ENCODE results near the gene TRMT11. TPM values are rescaled to one million over a fixed set of nuclear protein-coding genes. Genes with fewer than 3 reads are reported as not detected.

Gene TRMT11
- total and polyA plus RNA-seq, 9 of the 15 experiments (the other 6 are each of a cell fraction or from before 2014, with no cell fraction given): 38.8 to 88.0 (median 59.8) TPM

GRCh38 chr6:125979101-125979500, 7.2 kb upstream of the TRMT11 start:
- no peaks in the 10 kb centered on the region for H3K27me3 ChIP-seq (ENCODE audit: control insufficient read depth in 2 of 2, insufficient read depth in 2 of 2, low read length in 2 of 2)
- ChIA-PET POLR2A (no interaction called here), CTCF (ENCODE audit: low intra/inter-chr PET ratio) (no interaction called here)
- H3K36me3 ChIP-seq (ENCODE audit: control insufficient read depth, insufficient read depth, low read length): peaks cover 23% of the 10 kb centered on the region; the same call in 1 of the 3 replicates
- TF ChIP-seq ZBTB1 (CRISPR knock-in tag; IDR thresholded peaks at IDR 0.05; ENCODE audit: borderline replicate concordance, low read depth): no peak
- no peak for TF ChIP-seq NFE2 (IDR thresholded peaks at IDR 0.05; ENCODE audit: low read depth)
- no peak for TF ChIP-seq CBFB (CRISPR knock-in tag; IDR thresholded peaks at IDR 0.05)
- TF ChIP-seq, protein P1, sequence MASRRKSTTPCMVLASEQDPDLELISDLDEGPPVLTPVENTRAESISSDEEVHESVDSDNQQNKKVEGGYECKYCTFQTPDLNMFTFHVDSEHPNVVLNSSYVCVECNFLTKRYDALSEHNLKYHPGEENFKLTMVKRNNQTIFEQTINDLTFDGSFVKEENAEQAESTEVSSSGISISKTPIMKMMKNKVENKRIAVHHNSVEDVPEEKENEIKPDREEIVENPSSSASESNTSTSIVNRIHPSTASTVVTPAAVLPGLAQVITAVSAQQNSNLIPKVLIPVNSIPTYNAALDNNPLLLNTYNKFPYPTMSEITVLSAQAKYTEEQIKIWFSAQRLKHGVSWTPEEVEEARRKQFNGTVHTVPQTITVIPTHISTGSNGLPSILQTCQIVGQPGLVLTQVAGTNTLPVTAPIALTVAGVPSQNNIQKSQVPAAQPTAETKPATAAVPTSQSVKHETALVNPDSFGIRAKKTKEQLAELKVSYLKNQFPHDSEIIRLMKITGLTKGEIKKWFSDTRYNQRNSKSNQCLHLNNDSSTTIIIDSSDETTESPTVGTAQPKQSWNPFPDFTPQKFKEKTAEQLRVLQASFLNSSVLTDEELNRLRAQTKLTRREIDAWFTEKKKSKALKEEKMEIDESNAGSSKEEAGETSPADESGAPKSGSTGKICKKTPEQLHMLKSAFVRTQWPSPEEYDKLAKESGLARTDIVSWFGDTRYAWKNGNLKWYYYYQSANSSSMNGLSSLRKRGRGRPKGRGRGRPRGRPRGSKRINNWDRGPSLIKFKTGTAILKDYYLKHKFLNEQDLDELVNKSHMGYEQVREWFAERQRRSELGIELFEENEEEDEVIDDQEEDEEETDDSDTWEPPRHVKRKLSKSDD (conservative IDR thresholded peaks at IDR 0.05; ENCODE audit: low read length): no peak
- no peak for TF ChIP-seq FOXJ3 (CRISPR knock-in tag; IDR thresholded peaks at IDR 0.05)
- no peak for TF ChIP-seq ZNF75A (CRISPR knock-in tag; IDR thresholded peaks at IDR 0.05)
- no peak for TF ChIP-seq KAT2B (IDR thresholded peaks at IDR 0.05; ENCODE audit: low read depth, low read length)
- TF ChIP-seq POLR2AphosphoS5 (IDR thresholded peaks at IDR 0.05; ENCODE audit: control insufficient read depth, insufficient read depth, low read depth, low read length): no peak
- TF ChIP-seq NFIX (CRISPR knock-in tag; IDR thresholded peaks at IDR 0.05; ENCODE audit: low read depth): no peak
- H3K9ac ChIP-seq (ENCODE audit: insufficient read depth in 1 of 2, low read depth in 2 of 2, low read length in 2 of 2): no peak overlapping the region
- in situ Hi-C loops (cut with MboI): no loop called here
- no peaks in the 10 kb centered on the region for H3K9me3 ChIP-seq (replicated peaks; ENCODE audit: control insufficient read depth, insufficient read depth, low read depth, low read length)
- H4K20me1 ChIP-seq (replicated peaks; ENCODE audit: control insufficient read depth, insufficient read depth, low read length): no peaks in the 10 kb centered on the region
- no peaks in the 10 kb centered on the region for H3K79me2 ChIP-seq (ENCODE audit: control insufficient read depth, insufficient read depth, low read length)
- no peaks in the 10 kb centered on the region for H3K9me1 ChIP-seq (ENCODE audit: control insufficient read depth, insufficient read depth, low read length)
- ATAC-seq (no peak), DNase-seq (ENCODE audit: extremely low read depth in 1 of 4, low spot score in 3 of 4) (no peak), FAIRE-seq (no peak)
- no peak overlapping the region for H2AFZ ChIP-seq (ENCODE audit: low read depth, low read length)
- H3K4me3 ChIP-seq: no peak overlapping the region
- 62% methylated on average over 3 of the region's 3 CpGs for WGBS (ENCODE audit: insufficient coverage, low coverage, missing lambda C conversion rate)
- intact Hi-C loops (cut with micrococcal nuclease): no loop called here
- H3K27ac ChIP-seq (ENCODE audit: extremely low read depth, low read depth, low read length): no peak overlapping the region
- peaks cover 0 to 6% of the 10 kb centered on the region in 2 experiments; a peak in 2 of 5 replicates for H3K4me1 ChIP-seq (replicated peaks in 1 of 2; ENCODE audit: control insufficient read depth in 2 of 2, insufficient read depth in 2 of 2, low read length in 2 of 2)
- no peak overlapping the region for H3K4me2 ChIP-seq (ENCODE audit: insufficient read depth, low read length)
- no TSS peak for BruUV-seq (replicated peaks)

All from K562 (cell line).